ENCODE measurements around the gene HOXA4.

The HOXA4 gene

DNA sequence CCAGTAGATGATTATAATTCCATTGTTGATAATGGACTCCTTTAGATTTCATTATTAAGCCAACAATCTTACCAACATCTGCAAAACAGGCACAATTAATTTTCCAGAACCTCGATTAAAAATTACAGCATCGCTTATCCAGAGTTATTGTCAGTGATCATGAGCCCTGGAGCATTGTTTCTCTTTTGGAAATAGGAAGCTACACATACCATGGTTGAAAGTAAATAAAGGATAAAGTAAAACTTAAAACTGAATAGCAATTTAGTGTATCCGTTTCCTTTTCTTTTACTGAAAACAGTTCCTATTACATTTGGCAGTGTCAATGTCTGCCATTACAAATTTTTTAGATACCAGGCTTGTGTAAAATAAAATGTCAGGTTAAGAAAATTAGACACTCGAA is 18.2 kb downstream of the HOXA4 start:
- Mint-ChIP-seq H3K9me3 (peaks cover 6% of the 10 kb centered on the region), H3K4me3 (no peak overlapping the region), H3K27me3 (peaks cover 12% of the 10 kb centered on the region), H3K4me1 (ENCODE audit: low read depth) (no peaks in the 10 kb centered on the region), H3K36me3 (ENCODE audit: low read depth) (peaks cover 5% of the 10 kb centered on the region), H3K27ac (no peak overlapping the region)
- intact Hi-C loops (cut with micrococcal nuclease) = no loop called here

DNA sequence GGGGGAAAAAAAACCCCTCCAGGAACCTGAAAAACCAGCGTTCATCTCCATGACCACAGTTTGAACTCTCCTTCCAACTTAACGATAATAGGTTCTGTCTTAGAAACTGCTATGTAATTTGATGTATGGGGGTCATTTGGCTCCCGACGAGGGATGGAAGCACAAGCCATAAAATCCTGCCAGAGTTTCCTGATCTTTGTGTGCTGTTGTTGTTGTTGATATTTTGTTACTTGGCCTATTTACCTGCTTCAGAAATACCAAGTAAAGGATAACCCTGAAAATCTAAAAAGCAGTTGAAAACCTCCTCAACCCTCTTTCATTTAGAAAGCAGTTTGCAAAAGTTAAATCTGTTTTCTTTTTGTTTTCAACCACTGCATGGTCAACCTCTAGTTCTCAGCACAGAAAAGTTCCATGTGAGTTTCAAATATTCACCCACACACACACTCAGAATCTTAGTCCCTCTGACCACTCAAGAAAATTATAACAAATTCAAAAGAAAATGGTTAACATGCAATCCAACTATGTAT is 18.7 kb downstream of the HOXA4 start:
- Mint-ChIP-seq H3K9me3 (peaks cover 8% of the 10 kb centered on the region), H3K27me3 (peaks cover 11% of the 10 kb centered on the region), H3K4me1 (ENCODE audit: low read depth) (no peaks in the 10 kb centered on the region), H3K27ac (no peak overlapping the region), H3K4me3 (no peak overlapping the region), H3K36me3 (ENCODE audit: low read depth) (peaks cover 6% of the 10 kb centered on the region)
- intact Hi-C loops (cut with micrococcal nuclease) = no loop called here

DNA sequence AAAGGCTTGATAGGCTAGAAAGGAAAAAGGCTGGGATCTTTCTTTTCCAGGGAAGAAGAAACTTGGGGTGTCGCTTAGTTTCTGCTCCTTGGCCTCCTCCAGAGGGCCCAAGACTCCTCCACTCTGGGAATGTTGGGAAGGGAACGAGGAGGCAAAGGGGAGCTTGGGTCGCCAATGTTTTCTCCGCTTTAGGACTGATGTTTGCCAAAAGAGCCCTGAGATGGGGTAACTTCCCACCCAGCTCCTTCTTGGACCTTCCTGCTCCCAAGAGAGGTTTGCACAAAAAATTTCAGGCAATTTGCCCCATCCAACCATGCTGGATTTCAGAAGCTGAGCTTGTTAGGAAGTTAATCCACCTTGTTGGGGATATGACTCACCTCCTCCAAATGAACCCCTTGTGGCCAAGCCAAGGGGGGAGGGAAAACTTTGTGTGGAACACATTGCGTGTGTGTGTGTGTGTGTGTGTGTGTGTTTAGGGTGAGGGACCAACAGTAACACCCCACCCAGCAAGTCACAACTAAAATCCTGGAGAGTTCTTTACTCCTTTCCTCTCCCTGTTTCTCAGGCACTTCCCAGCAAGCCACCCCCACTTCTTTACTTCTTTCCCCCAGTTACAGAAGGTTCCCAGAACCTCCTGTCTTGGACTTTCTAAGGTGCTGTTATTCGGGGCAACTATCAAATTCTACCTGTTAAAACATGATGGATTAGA is 19.4 kb downstream of the HOXA4 start:
- intact Hi-C loops (cut with micrococcal nuclease) = no loop called here
- Mint-ChIP-seq H3K4me1 (ENCODE audit: low read depth) (no peaks in the 10 kb centered on the region), H3K9me3 (peaks cover 8% of the 10 kb centered on the region), H3K4me3 (no peak overlapping the region), H3K27ac (no peak overlapping the region), H3K27me3 (peaks cover 16% of the 10 kb centered on the region), H3K36me3 (ENCODE audit: low read depth) (peaks cover 6% of the 10 kb centered on the region)

DNA sequence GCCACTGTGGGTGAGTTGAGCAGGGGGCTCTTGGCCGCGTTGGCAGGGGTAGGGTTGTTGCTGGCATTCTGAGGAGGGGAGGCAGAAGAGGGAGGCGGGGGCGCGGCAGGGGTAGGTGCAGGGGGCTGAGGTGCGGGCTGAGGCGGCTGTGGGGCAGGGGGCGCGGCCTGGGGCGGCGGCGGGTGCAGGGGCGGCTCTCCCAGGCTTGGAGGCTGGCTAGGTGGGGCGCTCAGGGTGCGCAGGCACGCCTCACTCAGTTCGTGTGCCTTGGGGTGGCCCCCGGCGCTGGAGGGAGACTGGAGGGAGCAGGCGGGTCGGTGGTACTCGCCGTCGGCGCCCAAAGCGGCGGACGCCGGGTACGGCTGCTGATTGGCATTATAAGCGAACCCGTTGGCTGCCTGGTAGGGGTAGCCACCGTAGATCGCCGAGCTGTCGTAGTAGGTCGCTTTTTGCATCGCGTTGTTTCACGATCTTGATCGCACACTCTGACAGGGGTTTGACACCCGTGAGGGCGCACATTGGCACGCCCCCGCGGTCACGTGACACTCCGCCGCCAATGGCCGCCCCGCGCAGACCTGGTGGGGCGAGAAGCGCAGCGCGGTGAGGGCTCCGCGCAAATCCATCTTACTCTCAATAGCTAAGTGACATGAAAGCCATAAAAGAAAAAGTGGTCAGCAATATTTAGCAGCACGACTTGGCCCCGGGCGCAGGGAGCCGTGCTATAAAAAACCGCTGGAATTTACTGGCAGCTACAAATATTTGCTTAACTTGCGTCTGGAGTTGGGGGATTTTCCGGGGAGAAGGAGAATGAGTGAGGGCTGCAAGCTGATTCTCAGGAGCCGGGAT is 20.1 kb downstream of the HOXA4 start:
- Mint-ChIP-seq H3K9me3 (peaks cover 8% of the 10 kb centered on the region), H3K36me3 (ENCODE audit: low read depth) (peaks cover 6% of the 10 kb centered on the region), H3K4me3 (no peak overlapping the region), H3K4me1 (ENCODE audit: low read depth) (no peaks in the 10 kb centered on the region), H3K27ac (no peak overlapping the region), H3K27me3 (peaks cover 24% of the 10 kb centered on the region)
- intact Hi-C loops (cut with micrococcal nuclease) = no loop called here

DNA sequence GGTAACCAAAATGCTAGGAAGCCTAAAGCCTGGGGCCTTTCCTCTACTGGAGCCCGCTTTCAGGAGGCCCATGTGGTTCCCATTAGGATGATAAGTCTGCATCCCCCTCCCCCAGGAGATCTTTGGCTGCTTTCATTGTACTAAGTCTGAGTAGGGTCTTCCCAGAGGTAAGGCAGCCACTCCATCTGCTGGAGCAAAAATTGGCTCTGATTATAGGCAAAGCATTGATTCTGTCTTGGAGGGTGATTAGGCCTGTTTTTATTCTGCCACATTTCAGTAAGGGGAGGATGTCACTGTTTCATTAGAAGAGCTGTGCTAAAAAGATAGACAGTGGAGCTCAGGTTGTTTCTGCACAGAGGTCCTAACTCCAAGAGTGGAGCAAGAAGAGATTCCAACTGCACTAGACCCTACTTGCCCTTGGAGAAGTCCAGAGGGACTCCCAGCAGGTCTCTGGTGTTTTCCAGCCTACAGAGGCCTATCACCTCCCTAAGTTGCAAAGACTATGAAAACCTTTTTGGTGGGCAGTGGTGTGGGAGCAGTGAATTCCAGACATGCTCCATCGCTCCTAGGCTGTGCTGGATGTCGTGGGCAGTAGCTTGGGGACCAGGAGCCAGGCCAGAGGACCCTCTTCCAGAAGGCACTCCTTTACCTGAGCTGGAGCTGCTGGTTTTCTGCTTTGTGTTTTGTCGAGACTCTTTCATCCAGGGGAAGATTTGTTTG is 20.9 kb downstream of the HOXA4 start:
- Mint-ChIP-seq H3K27me3 (peaks cover 30% of the 10 kb centered on the region), H3K4me1 (ENCODE audit: low read depth) (no peaks in the 10 kb centered on the region), H3K27ac (no peak overlapping the region), H3K36me3 (ENCODE audit: low read depth) (peaks cover 6% of the 10 kb centered on the region), H3K9me3 (peaks cover 8% of the 10 kb centered on the region), H3K4me3 (no peak overlapping the region)
- intact Hi-C loops (cut with micrococcal nuclease) = no loop called here

DNA sequence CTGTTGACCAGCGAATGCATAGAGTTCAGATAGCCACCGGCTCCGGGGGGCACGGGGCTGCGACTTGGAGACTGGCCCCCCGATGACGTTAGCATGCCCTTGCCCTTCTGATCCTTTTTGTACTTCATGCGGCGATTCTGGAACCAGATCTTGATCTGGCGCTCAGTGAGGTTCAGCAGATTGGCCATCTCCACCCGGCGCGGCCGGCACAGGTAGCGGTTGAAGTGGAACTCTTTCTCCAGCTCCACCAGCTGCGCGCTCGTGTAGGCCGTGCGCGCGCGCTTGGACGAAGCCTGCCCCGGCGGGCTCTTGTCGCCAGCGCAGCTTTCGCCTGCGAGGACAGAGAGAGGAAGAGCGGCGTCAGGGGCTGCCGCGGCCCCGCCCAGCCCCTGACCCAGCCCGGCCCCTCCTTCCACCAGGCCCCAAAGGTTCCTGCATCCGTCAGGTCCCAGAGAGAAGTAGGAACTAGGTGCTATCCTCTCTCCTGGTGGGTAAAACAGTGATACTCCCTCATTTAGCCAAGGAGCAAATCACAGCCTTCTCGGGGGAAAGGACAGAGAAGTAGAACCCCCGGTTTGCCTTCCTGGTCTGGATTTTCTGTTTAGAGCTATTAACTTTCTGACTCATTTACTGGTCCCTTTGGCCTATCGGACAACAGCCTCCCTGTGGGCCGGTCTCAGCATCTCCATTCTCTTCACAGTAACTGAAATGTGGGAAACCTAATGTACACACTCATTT is 22.0 kb downstream of the HOXA4 start:
- no peak overlapping the region for H3K27ac Mint-ChIP-seq

DNA sequence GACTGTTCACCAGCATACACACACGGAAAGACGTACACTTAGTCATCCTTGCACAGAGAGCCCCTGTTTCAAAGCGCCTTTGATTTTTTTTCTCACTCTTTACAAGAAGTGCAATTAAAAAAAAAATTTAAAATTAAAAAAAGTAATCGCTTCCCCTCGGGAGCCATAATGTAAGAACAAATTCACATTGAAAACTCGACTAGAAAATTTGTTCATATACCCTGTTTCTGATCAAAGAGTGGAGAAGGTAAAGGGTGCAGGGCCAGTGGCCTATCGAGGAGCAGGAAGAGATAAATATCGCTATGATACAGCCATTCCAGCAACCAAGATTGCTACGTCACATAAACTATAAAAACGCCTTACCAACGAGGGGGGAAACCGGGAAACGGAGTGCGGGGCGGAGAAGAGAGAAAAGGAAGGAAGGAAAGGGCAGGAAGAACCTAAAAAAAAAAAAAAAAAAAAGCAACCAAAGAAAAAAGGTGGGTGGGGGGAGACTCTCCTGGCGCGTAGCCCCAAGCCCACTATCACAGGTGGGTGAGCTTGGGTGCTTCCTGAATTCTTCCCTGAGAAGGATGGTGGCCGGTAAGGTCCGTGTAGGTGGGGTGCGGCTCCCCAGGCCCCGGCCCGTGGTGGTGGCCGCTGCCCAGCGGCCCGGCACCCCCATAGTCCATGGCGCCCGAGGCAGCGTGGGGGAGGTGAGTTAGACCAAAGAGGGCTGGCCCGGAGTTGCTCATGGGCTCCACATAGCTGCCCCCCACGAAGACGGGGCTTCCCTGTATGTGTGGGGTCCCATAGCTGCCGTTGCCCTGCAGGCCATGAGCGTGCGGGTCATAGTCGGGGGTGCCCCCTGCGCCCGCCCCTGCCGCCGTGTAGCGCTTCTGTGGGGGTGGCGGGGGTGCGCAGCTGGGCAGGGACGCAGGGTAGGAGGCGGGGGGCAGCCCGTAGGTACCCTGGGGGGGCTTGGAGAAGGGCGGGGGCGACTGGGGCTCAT is 22.9 kb downstream of the HOXA4 start:
- peaks cover 47% of the 10 kb centered on the region for H3K27me3 Mint-ChIP-seq
- no peak overlapping the region for H3K4me3 Mint-ChIP-seq
- no peak overlapping the region for H3K27ac Mint-ChIP-seq
- intact Hi-C loops (cut with micrococcal nuclease) = no loop called here
- peaks cover 12% of the 10 kb centered on the region for H3K36me3 Mint-ChIP-seq (ENCODE audit: low read depth)
- H3K4me1 Mint-ChIP-seq (ENCODE audit: low read depth) = peaks cover 17% of the 10 kb centered on the region
- H3K9me3 Mint-ChIP-seq = peaks cover 8% of the 10 kb centered on the region

More for the DNA sequence above, 22.0 kb downstream of the HOXA4 start:
- intact Hi-C loops (cut with micrococcal nuclease) = no loop called here
- Mint-ChIP-seq H3K27me3 (peaks cover 41% of the 10 kb centered on the region), H3K9me3 (peaks cover 8% of the 10 kb centered on the region), H3K4me3 (no peak overlapping the region), H3K4me1 (ENCODE audit: low read depth) (peaks cover 9% of the 10 kb centered on the region), H3K36me3 (ENCODE audit: low read depth) (peaks cover 9% of the 10 kb centered on the region)

DNA sequence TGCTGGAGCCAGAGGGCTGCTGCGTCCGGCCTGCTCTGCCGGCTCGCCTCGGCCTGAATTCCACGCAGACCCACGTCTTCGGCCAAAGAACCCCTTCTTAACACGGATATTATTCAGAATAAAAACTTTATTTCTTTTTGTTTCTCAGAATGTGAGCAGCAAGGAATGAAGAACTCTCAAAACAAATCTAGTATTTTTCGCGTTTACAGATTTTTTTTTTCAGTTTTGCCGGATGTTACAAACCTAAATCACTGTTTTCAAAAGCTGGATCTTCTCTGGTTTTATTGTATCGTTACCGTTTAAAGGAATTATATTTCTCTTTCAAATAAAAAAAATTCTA is 23.7 kb downstream of the HOXA4 start:
- Mint-ChIP-seq H3K4me3 (no peak overlapping the region), H3K4me1 (ENCODE audit: low read depth) (peaks cover 26% of the 10 kb centered on the region), H3K27me3 (peaks cover 55% of the 10 kb centered on the region), H3K36me3 (ENCODE audit: low read depth) (peaks cover 15% of the 10 kb centered on the region), H3K9me3 (peaks cover 8% of the 10 kb centered on the region), H3K27ac (no peak overlapping the region)
- intact Hi-C loops (cut with micrococcal nuclease) = no loop called here

DNA sequence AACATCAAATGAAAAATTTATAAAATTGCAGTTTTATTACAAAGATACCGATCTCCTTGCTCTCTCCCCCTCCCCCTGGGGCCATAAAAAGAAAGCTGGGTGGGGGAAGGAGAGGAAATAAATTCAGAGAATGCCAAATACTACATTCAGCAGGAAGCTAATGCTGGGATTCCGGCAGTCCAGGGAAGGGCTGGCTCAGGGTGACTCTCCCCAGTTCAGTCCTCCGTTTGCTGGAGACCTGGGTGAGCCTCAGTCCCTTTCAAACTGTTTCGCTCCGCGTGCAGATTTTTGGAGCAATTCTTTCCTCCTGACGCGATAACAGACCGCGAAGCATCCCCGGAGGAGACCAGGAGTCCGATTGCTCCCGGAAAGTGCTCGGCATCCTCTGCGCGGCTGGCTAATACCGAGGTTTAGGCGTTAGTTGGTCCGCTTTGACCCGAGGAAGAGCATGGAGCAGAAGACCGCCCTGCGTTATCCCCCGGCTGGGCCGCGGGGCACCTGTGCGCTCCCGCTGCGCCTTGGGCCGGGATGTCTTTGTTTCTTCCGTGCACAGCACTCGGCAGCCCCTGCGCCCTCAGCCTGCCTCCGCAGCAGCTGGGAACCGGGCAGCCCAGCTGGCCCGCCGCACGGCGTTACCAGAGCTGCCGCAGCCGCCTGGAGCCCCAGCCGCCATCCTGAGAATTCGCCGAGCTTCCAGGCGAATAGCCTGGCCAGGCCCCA is 24.2 kb downstream of the HOXA4 start:
- intact Hi-C loops (cut with micrococcal nuclease) = no loop called here
- Mint-ChIP-seq H3K9me3 (peaks cover 8% of the 10 kb centered on the region), H3K4me1 (ENCODE audit: low read depth) (peaks cover 31% of the 10 kb centered on the region), H3K27me3 (peaks cover 60% of the 10 kb centered on the region), H3K4me3 (no peak overlapping the region), H3K27ac (no peak overlapping the region), H3K36me3 (ENCODE audit: low read depth) (peaks cover 20% of the 10 kb centered on the region)

DNA sequence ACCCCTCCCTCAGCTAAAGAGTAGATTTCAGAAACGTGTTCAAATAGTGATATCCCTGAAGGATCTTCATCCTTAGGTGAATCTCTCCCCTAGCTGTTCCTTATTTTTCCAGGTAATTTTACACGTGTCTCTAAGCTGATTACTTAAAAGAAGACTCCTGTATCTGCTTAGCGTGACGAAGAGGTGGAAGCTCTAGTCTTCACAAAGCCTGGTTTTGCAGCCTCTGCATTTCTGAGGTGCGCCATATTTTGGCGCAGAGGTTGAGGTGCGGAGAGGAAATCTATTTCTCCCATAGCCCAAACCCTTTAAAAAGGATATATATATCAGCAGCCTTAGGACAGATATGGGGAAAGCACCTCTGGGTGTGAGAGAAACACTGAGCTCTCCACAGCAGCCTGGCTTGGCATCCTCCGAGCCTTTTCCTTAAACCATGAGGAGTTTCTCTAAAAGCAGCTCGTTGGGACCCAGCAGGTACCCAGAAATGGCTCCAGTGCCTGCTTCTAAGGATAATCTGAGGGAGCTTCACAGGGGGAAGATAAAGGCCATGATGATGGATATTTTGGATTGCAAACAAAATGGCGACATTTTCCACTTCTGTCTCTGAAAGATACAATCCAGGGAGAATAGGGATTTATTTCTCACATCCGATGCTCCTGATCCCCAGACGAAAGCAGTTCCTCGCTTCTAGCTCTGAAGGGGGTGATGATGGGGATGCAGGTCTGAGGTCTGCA is 25.1 kb downstream of the HOXA4 start:
- Mint-ChIP-seq H3K9me3 (peaks cover 8% of the 10 kb centered on the region), H3K27me3 (peaks cover 67% of the 10 kb centered on the region), H3K4me1 (ENCODE audit: low read depth) (peaks cover 40% of the 10 kb centered on the region), H3K36me3 (ENCODE audit: low read depth) (peaks cover 29% of the 10 kb centered on the region), H3K27ac (no peak overlapping the region), H3K4me3 (no peak overlapping the region)
- intact Hi-C loops (cut with micrococcal nuclease) = no loop called here

DNA sequence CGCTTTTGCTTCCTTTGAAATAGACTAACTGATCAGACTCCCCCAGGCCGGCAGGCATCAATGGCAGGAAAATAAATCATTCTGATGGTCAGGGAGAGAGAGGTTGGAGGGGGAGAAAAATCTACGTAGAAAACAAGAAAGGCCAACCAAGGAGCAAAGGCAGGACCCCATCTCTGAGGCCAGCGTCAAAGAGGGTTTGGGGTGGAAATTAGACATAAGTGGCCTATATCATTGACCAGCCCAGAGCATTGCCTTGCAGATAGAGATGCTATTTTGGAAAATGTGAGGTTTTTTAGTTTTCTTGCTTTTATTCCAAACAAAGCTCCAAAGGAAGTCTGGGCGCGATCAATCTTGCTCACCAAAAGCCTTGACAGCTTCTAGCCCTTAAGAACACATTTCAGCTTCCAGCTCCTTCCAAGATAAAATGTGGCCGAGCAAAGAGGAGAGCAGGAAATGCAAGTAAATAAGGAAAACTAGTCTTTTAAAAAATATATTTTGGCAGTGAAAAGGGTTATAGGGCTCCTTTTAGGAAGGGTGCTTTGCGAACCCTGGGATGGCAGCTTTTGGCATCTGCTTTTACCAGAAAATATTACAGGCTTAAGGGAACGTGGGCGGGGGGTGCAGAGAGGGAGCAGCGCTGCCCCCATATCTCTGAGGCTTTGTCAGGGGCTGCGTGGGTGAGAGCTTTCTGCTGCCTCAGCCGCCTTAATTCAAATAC is 26.1 kb downstream of the HOXA4 start:
- H3K4me1 Mint-ChIP-seq (ENCODE audit: low read depth) = peaks cover 48% of the 10 kb centered on the region
- H3K27ac Mint-ChIP-seq = no peak overlapping the region
- H3K9me3 Mint-ChIP-seq = peaks cover 8% of the 10 kb centered on the region
- intact Hi-C loops (cut with micrococcal nuclease) = no loop called here
- peaks cover 73% of the 10 kb centered on the region for H3K27me3 Mint-ChIP-seq
- H3K36me3 Mint-ChIP-seq (ENCODE audit: low read depth) = peaks cover 38% of the 10 kb centered on the region
- no peak overlapping the region for H3K4me3 Mint-ChIP-seq

Measured in dendritic cell treated with granulocyte-macrophage colony-stimulating factor and Interleukin-4, amounts not matched to agents 40 ng/mL and 50 ng/mL, for 4 days (primary cell).